ENCODE data around the gene SSR1.
"Not testable (repeated sequence)": the region's sequence is repeated elsewhere in the genome, so short reads cannot be mapped to it uniquely, and the experiment has no call there.

The SSR1 gene

DNA sequence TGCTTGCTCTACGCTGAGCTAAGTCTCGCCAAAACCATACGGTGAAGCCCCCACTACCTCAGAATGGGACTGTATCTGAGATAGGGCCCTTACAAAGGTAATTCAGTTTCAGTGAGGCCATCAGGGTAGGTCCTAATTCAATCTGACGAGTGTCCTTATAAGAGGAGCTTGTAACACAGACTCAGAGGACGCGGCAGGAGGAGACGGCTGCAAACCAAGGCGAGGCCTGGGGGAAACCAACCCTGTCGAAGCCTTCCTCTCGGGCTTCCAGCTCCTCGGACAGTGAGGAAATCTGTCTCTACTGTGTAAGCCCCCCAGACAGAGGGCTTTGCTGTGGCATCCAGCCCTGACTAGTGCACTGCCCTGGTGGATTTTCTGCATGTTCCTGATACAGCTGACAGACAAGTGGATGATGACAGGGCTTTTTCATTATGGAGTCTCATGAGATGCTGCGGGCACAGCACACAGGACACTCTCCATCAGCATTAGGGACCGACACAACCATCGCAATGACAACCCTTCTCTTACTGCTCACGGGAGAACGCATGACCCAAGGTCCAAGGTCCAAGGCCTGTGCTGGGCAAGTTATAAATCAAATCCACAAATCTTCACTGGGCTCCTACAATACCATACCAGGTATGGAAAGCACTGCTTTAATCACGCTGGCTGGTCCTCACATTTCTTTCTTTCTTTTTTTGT is 48.2 kb downstream of the SSR1 start:
- DNase-seq (ENCODE audit: extremely low read depth, low read depth): no peak
- TF ChIP-seq CTCF (IDR thresholded peaks at IDR 0.05; ENCODE audit: low read depth, low read length): no peak

DNA sequence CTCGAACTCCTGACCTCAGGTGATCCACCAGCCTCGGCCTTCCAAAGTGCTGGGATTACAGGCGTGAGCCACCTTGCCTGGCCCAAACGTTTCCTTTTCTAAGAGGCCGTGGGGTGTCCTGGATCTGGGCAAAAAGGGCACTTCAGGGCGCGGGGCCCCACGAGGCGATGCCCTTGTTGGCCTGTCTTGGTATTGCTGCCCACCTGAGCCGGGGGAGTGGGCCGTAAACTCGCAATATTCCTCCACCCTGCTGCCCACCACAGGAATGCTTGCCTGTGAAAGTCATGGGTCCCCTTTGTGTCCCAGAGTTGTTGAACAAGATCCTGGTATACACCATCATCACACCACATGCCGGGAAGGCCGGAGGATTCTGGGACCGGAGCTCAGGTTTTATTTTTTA is 49.0 kb downstream of the SSR1 start:
- no peak for TF ChIP-seq CTCF (IDR thresholded peaks at IDR 0.05; ENCODE audit: low read depth, low read length)
- DNase-seq (ENCODE audit: extremely low read depth, low read depth): no peak

DNA sequence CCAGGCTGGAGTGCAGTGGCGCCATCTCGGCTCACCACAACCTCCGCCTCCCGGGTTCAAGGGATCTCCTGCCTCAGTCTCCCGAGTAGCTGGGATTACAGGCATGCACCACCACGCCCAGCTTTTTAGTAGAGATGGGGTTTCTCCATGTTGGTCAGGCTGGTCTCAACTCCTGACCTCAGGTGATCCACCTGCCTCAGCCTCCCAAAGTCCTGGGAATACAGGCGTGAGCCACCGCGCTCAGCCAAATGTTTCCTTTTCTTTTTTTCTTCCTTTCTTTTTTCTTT is 49.5 kb downstream of the SSR1 start:
- not testable (repeated sequence) for DNase-seq (ENCODE audit: extremely low read depth, low read depth)

GRCh38 chr6:7262746-7263518 is 50.1 kb downstream of the SSR1 start:
- TF ChIP-seq CTCF (IDR thresholded peaks at IDR 0.05; ENCODE audit: low read depth, low read length): no peak
- DNase-seq (ENCODE audit: extremely low read depth, low read depth): no peak

DNA sequence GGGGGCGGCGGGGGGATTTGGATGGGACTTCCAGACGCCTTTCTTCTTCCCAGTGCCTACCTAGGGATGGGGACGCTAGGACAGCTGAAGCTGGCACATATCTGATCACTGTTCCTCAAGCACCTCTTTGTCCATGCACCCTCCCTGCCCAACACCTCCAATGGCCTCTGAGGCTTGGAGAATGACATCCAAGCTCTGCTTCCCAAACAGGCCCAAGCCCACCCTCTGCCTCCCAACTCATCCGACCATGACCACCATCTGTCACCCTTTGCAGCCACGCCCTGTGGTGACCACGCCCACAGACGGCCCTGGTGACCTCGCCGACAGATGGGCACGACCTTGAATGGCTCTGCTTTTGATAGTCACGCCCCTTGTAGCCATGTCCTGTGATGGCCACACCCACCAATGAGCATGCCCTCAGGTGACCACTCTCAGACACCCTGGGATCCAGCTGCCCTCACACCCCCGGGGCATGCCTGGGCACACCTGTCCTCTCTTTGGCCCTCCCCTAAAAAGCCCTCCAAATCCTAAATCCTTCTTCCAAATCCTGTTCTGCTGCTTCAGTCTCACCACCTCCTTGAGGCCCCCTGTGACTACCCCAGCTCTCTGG is 51.0 kb downstream of the SSR1 start:
- DNase-seq (ENCODE audit: extremely low read depth, low read depth): no peak
- no peak for TF ChIP-seq CTCF (IDR thresholded peaks at IDR 0.05; ENCODE audit: low read depth, low read length)

DNA sequence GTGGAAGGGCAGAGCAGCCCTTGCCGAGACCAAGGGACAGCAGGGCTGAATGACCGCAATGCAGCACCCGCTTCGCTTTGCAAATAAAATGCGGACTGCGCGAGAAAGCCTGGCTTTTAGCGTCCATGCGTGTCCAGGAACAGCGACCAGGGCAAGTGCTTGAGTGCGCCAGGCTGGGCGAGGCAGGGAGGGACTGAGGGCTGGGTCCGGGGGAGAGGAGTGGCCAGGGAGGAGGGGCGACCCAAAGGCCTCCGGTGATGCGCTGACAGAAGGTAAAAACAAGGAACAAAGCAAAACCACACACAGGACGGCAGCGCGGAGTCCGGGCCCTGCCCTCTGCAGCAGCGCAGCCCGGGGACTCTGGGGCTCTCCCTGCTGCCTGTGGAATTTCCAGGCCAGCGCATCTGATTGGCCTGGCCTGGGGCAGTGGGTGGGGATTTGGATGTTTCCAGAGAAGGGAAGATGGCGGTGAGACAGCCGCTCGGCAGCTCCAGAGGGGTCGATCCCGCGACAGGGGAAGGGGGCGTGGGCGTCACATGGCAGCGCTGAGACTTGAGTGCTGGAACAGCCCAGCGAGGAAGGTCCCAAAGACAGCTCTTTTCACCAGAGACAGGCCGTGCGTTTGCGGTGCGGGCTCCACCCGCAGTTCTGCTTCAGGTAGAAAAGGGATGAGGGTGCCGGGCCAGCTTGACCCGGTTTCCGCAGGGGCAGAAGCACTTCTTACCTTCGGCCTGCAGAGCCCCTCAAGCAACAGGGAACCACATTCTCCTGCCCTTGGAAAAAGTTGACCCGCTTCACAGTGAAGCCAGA is 51.8 kb downstream of the SSR1 start:
- TF ChIP-seq CTCF (IDR thresholded peaks at IDR 0.05; ENCODE audit: low read depth, low read length): peak; percentile 2; the same call in 1 of the 2 replicates
- peak; percentile 43 for DNase-seq (ENCODE audit: extremely low read depth, low read depth)

DNA sequence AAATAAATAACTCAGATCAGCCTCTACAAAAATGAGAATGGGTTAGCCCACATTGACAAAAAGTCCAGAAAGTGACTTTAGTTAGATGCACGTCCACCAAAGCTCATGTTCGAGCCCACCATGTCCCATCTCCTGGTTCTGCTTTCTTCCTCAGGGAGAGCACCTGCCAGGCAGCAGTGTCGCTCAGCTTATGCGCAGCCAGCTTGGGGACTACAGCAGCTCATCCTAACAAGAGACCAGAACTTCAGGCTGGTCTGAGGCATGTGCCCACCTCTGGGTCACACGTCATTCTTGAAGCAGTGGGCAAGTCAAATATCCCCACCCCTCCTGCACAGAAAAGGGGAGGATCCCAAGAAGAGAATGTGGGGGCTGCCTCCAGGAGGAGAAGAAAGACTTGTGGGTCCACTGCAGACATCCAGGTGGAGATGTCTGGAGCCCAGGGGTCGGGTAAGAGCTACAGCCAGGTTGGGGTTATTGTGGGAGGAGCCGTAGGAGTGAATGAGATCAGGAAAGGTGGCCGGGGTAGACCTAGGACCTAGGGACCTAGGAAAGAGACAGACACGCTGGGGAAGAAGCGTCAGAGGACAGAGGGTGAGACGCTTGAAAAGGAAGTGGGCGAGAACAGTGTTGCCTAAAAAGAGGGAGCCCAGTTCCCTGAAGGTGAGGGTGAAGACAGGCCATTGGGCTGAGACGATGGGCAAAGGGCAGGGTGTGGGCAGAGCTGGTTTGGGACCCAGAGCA is 52.5 kb downstream of the SSR1 start:
- no peak for DNase-seq (ENCODE audit: extremely low read depth, low read depth)
- no peak for TF ChIP-seq CTCF (IDR thresholded peaks at IDR 0.05; ENCODE audit: low read depth, low read length)

Measured in AG09319 (cell line).